ENCODE results near the gene CCDC144A.
A peak's percentile ranks its signal among the peaks of the same experiment; 100 is the strongest.

DNA sequence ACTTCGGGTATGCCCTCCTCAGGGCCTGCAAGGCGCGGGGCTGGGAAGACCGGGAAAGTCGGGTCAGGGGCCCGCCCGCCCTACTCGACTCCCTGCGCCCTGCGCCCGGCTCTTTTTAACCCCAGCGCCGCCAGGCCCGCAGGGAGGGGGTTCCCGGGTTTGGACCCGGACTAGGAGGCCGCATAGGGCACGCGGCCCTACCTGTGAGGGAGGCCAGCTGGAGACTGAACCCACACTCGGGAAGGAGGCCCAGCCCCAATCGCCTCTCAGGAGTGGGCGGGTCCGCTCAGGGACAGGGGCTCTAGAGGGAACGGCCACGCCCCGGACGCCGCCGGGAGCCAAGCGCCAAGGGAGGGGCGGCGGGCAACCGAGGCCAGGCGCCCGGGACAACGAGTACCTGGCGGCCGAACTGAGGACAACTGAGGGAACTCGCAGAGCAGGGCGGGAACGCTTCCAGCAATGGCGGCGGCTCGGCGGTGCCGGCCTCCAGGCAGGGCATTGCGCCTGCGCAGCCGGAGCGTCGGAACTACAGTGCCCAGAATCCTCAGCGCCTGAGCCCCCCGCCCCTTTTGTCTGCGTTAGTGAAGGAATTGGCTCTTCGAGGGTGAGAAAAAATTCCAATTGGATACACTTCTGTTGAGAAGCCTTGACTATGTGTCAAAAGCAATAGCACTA, 36.5 kb upstream of the CCDC144A start, which contains the start of gene ZNF624:
- TF ChIP-seq, protein P1, sequence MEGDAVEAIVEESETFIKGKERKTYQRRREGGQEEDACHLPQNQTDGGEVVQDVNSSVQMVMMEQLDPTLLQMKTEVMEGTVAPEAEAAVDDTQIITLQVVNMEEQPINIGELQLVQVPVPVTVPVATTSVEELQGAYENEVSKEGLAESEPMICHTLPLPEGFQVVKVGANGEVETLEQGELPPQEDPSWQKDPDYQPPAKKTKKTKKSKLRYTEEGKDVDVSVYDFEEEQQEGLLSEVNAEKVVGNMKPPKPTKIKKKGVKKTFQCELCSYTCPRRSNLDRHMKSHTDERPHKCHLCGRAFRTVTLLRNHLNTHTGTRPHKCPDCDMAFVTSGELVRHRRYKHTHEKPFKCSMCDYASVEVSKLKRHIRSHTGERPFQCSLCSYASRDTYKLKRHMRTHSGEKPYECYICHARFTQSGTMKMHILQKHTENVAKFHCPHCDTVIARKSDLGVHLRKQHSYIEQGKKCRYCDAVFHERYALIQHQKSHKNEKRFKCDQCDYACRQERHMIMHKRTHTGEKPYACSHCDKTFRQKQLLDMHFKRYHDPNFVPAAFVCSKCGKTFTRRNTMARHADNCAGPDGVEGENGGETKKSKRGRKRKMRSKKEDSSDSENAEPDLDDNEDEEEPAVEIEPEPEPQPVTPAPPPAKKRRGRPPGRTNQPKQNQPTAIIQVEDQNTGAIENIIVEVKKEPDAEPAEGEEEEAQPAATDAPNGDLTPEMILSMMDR (IDR thresholded peaks at IDR 0.05) = peak in 2 of 5 experiments; percentile 15 to 32
- TF ChIP-seq POLR2A (IDR thresholded peaks at IDR 0.05) = peak; percentile 86

All from transverse colon (tissue), 3 donors.